HepG2 (cell line): ENCODE data around the gene CKS2. TPM values are rescaled to one million over a fixed set of nuclear protein-coding genes. Genes with fewer than 3 reads are reported as not detected.

Experiments
- AKAP8 ChIP-seq: sonication (generic); formaldehyde crosslinking; IDR thresholded peaks from 2 replicates; pipeline ENCODE4 v1.5.1; 2020; ENCODE audit warnings: mild to moderate bottlenecking, missing genetic modification reagents
- CEBPG ChIP-seq: IDR thresholded peaks from 2 replicates; pipeline ENCODE4 v1.6.1; 2016
- NPAS2 ChIP-seq: sonication (generic); formaldehyde crosslinking; IDR thresholded peaks from 2 replicates; pipeline ENCODE4 v1.8.0; 2022; ENCODE audit warnings: mild to moderate bottlenecking, missing genetic modification reagents, borderline replicate concordance
- RCOR2 ChIP-seq: IDR thresholded peaks from 2 replicates; pipeline ENCODE4 v1.6.1; 2016; ENCODE audit warnings: missing biosample characterization, missing genetic modification reagents
- TRIM24 ChIP-seq: sonication (generic); formaldehyde crosslinking; IDR thresholded peaks from 2 replicates; pipeline ENCODE4 v1.8.0; 2022; ENCODE audit warnings: mild to moderate bottlenecking, missing genetic modification reagents
- ZNF136 ChIP-seq: sonication (generic); formaldehyde crosslinking; IDR thresholded peaks from 2 replicates; pipeline ENCODE4 v1.8.1; 2022; ENCODE audit warnings: low read depth, mild to moderate bottlenecking, moderate library complexity, missing genetic modification reagents
- ZNF407 ChIP-seq: sonication (generic); formaldehyde crosslinking; IDR thresholded peaks from one replicate; pipeline ENCODE4 v1.5.1; 2020; ENCODE audit warnings: mild to moderate bottlenecking, missing genetic modification reagents; ENCODE audit errors: not compliant biosample characterization
- ZNF556 ChIP-seq: sonication (generic); formaldehyde crosslinking; IDR thresholded peaks from 2 replicates; pipeline ENCODE4 v1.4.0; 2020; ENCODE audit warnings: mild to moderate bottlenecking, missing genetic modification reagents, borderline replicate concordance
- ZNF737 ChIP-seq: sonication (generic); formaldehyde crosslinking; IDR thresholded peaks from 2 replicates; pipeline ENCODE4 v1.5.0; 2020; ENCODE audit warnings: missing genetic modification reagents, mild to moderate bottlenecking, borderline replicate concordance
- polyA plus RNA-seq, 8 experiments: library from polyadenylated mRNA; depleted of rRNA in 3 of 8; stranded (reverse) in 7 of 8; unstranded in 1 of 8; fragments of >200 nt; fragmentation: Illumina TruSeq in 4 of 8; extraction: Trizol in 4 of 8; gene quantifications; 2 replicates each; pipeline versions ENCODE4 v1.2.1 to v1.2.3, GENCODE V29; 2011 to 2016; ENCODE audit warnings: low read depth in 4 of 8, missing spikeins in 1 of 8, mixed read lengths in 1 of 8; ENCODE audit not compliant: insufficient read depth in 1 of 8
- total RNA-seq, 5 experiments: library from RNA; depleted of rRNA; stranded (reverse); fragments of >200 nt; fragmentation: Illumina TruSeq; extraction: Trizol; gene quantifications; 2 replicates each; pipeline ENCODE4 v1.2.3, GENCODE V29; 2016; ENCODE audit warnings: low read depth in 1 of 5
- TF ChIP-seq, protein P1 (sequence below): sonication (generic); formaldehyde crosslinking; IDR thresholded peaks from 2 replicates; pipeline ENCODE4 v1.5.1; 2020; ENCODE audit warnings: missing genetic modification reagents, mild to moderate bottlenecking, borderline replicate concordance
- TF ChIP-seq, protein P2 (sequence below), 2 experiments: sonication (generic) in 1 of 2; formaldehyde crosslinking in 1 of 2; IDR thresholded peaks; 2 replicates each; pipeline versions ENCODE4 v1.6.1 to v1.9.0; 2014 to 2022; ENCODE audit warnings: antibody characterized with exemption in 1 of 2, borderline replicate concordance in 1 of 2, inconsistent platforms in 1 of 2, low read depth in 1 of 2, missing genetic modification reagents in 1 of 2

The CKS2 gene
- total and polyA plus RNA-seq, 2 of the 13 experiments (the other 11 are each of a cell fraction or from before 2014, with no cell fraction given): 251 to 317 TPM

GRCh38 chr9:89350988-89351557, 40.1 kb downstream of the CKS2 start (continued):
- TF ChIP-seq ZNF407 (CRISPR knock-in tag) (no peak), AKAP8 (no peak), RCOR2 (peak; percentile 87), ZNF136 (CRISPR knock-in tag) (no peak), ZNF556 (CRISPR knock-in tag) (no peak), NPAS2 (CRISPR knock-in tag) (no peak), TRIM24 (CRISPR knock-in tag) (no peak), ZNF737 (CRISPR knock-in tag) (no peak), CEBPG (CRISPR knock-in tag) (peak; percentile 97)
- TF ChIP-seq, protein P1, sequence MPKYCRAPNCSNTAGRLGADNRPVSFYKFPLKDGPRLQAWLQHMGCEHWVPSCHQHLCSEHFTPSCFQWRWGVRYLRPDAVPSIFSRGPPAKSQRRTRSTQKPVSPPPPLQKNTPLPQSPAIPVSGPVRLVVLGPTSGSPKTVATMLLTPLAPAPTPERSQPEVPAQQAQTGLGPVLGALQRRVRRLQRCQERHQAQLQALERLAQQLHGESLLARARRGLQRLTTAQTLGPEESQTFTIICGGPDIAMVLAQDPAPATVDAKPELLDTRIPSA: no peak
- TF ChIP-seq, protein P2, sequence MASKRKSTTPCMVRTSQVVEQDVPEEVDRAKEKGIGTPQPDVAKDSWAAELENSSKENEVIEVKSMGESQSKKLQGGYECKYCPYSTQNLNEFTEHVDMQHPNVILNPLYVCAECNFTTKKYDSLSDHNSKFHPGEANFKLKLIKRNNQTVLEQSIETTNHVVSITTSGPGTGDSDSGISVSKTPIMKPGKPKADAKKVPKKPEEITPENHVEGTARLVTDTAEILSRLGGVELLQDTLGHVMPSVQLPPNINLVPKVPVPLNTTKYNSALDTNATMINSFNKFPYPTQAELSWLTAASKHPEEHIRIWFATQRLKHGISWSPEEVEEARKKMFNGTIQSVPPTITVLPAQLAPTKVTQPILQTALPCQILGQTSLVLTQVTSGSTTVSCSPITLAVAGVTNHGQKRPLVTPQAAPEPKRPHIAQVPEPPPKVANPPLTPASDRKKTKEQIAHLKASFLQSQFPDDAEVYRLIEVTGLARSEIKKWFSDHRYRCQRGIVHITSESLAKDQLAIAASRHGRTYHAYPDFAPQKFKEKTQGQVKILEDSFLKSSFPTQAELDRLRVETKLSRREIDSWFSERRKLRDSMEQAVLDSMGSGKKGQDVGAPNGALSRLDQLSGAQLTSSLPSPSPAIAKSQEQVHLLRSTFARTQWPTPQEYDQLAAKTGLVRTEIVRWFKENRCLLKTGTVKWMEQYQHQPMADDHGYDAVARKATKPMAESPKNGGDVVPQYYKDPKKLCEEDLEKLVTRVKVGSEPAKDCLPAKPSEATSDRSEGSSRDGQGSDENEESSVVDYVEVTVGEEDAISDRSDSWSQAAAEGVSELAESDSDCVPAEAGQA (IDR thresholded peaks at IDR 0.05; ENCODE audit: low read depth): 0 out of 2 replicates have a peak, but pooled peaks have one; percentile 22
- TF ChIP-seq, protein P2 (CRISPR knock-in tag; IDR thresholded peaks at IDR 0.05; ENCODE audit: borderline replicate concordance): no peak
